PC-9 (cell line): ENCODE measurements around the gene ITPRIPL2. TPM values are rescaled to one million over a fixed set of nuclear protein-coding genes. Genes with fewer than 3 reads are reported as not detected.

Source experiments
- BruUV-seq: library from RNA; stranded (reverse); fragments of 400-500 nt; replicated peaks from 2 replicates; lab custom pipeline; 2021; lab: Mats Ljungman, UMichigan
- CTCF ChIA-PET: fragments of 300-600 bp; sonication (Branson Sonifier 250); formaldehyde crosslinking; loops from one replicate; lab custom pipeline; 2022; ENCODE audit warnings: antibody characterized with exemption; lab: Charles Lee
- POLR2A ChIA-PET: fragments of 300-600 bp; sonication (Branson Sonifier 250); formaldehyde crosslinking; loops from one replicate; lab custom pipeline; 2022; ENCODE audit warnings: antibody characterized with exemption; ENCODE audit not compliant: unreplicated experiment; lab: Charles Lee
- DNase-seq, 2 experiments: peaks; one replicate each; pipeline versions ENCODE4 v3.0.0 to v3.0.0-alpha.2; 2015 to 2022; ENCODE audit warnings: mixed read lengths in 1 of 2
- H2AFZ ChIP-seq: fragments of 200-600 bp; sonication (generic); 2 replicates; pipeline ENCODE4 v1.8.1; 2017; ENCODE audit warnings: antibody characterized with exemption
- H3F3A ChIP-seq: fragments of 200-600 bp; sonication (generic); 2 replicates; pipeline ENCODE4 v1.8.1; 2017; ENCODE audit warnings: antibody characterized with exemption, mild to moderate bottlenecking, low read depth; ENCODE audit not compliant: insufficient read depth
- H3K27ac ChIP-seq: fragments of 200-600 bp; sonication (generic); 2 replicates; pipeline ENCODE4 v1.6.1; 2016; ENCODE audit warnings: mixed run types
- H3K27me3 ChIP-seq: fragments of 200-600 bp; sonication (generic); 2 replicates; pipeline ENCODE4 v1.6.1; 2016; ENCODE audit warnings: low read depth, mixed run types; ENCODE audit not compliant: insufficient read depth
- H3K36me3 ChIP-seq: fragments of 200-600 bp; sonication (generic); 2 replicates; pipeline ENCODE4 v1.6.1; 2016; ENCODE audit warnings: low read depth, mixed run types
- H3K4me1 ChIP-seq: fragments of 200-600 bp; sonication (generic); replicated peaks from 2 replicates; pipeline ENCODE4 v1.6.1; 2016; ENCODE audit warnings: mixed run types; ENCODE audit not compliant: insufficient read depth
- H3K4me2 ChIP-seq: fragments of 200-600 bp; sonication (generic); 2 replicates; pipeline ENCODE4 v1.6.1; 2017; ENCODE audit warnings: mixed run types
- H3K4me3 ChIP-seq: fragments of 200-600 bp; sonication (generic); 2 replicates; pipeline ENCODE4 v1.6.1; 2016; ENCODE audit warnings: mixed run types
- H3K79me2 ChIP-seq: fragments of 200-600 bp; sonication (generic); 2 replicates; pipeline ENCODE4 v1.6.1; 2017; ENCODE audit warnings: low read depth, mixed run types
- H3K9me2 ChIP-seq: fragments of 200-600 bp; sonication (generic); 2 replicates; pipeline ENCODE4 v1.8.1; 2017; ENCODE audit warnings: mild to moderate bottlenecking; ENCODE audit not compliant: insufficient read depth
- H3K9me3 ChIP-seq: fragments of 200-600 bp; sonication (generic); 2 replicates; pipeline ENCODE4 v1.8.1; 2016; ENCODE audit warnings: low read depth; ENCODE audit not compliant: insufficient read depth
- H4K20me1 ChIP-seq: fragments of 200-600 bp; sonication (generic); 2 replicates; pipeline ENCODE4 v1.8.1; 2017; ENCODE audit not compliant: insufficient read depth
- EZH2 ChIP-seq: fragments of 200-600 bp; sonication (generic); IDR thresholded peaks from 2 replicates; pipeline ENCODE4 v1.8.0; 2017; ENCODE audit warnings: antibody characterized with exemption, low read depth
- intact Hi-C: fragments of 100-400 bp; cut with micrococcal nuclease; formaldehyde crosslinking; loops from one replicate; pipeline ENCODE4 v1.10.0; 2022; ENCODE audit not compliant: unreplicated experiment
- total RNA-seq: library from RNA; stranded (reverse); gene quantifications from 2 replicates; pipeline ENCODE4 v1.2.3, GENCODE V29; 2021
- TF ChIP-seq, protein P1 (sequence below): fragments of 200-600 bp; sonication (generic); conservative IDR thresholded peaks from 2 replicates; pipeline ENCODE4 v1.6.1; 2017; ENCODE audit warnings: mixed run types, antibody characterized with exemption, mild to moderate bottlenecking, moderate library complexity

The ITPRIPL2 gene
- total RNA-seq, 1 experiment from 2014 or later: 117 TPM

DNA sequence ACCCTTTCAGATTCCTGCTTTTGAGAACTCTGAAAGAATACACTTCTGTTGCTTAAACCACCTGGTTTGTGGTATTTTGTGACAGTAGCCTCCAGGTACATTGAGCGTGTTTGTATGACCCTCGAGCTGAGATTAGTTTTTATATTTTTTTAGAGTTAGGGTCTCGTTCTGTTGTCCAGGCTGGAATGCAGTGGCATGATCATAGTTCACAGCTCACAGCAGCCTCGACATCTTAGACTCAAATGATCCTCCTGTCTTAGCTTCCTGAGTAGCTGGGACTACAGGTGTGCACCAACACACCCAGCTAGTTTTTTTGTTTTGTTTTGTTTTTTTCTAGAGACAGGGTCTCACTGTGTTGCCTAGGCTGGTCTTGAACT is 4.5 kb upstream of the ITPRIPL2 start:
- POLR2A ChIA-PET: interaction anchor here (2.3 kb wide), 1 partner anchor 10 kb away, joined by 12 read pairs; no protein-coding TSS in a partner anchor
- TF ChIP-seq, protein P1, sequence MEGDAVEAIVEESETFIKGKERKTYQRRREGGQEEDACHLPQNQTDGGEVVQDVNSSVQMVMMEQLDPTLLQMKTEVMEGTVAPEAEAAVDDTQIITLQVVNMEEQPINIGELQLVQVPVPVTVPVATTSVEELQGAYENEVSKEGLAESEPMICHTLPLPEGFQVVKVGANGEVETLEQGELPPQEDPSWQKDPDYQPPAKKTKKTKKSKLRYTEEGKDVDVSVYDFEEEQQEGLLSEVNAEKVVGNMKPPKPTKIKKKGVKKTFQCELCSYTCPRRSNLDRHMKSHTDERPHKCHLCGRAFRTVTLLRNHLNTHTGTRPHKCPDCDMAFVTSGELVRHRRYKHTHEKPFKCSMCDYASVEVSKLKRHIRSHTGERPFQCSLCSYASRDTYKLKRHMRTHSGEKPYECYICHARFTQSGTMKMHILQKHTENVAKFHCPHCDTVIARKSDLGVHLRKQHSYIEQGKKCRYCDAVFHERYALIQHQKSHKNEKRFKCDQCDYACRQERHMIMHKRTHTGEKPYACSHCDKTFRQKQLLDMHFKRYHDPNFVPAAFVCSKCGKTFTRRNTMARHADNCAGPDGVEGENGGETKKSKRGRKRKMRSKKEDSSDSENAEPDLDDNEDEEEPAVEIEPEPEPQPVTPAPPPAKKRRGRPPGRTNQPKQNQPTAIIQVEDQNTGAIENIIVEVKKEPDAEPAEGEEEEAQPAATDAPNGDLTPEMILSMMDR: no peak
- no peak for TF ChIP-seq EZH2
- Histone ChIP-seq H3K4me1 (peaks cover 60% of the 10 kb centered on the region), H3K4me2 (no peak overlapping the region), H3K9me3 (no peaks in the 10 kb centered on the region), H3K4me3 (no peak overlapping the region), H3K27ac (peak overlapping the region; percentile 35; the same call in 1 of the 2 replicates), H4K20me1 (no peaks in the 10 kb centered on the region), H2AFZ (no peak overlapping the region), H3K27me3 (no peaks in the 10 kb centered on the region), H3F3A (peaks cover 45% of the 10 kb centered on the region), H3K36me3 (no peaks in the 10 kb centered on the region), H3K79me2 (peaks cover 34% of the 10 kb centered on the region), H3K9me2 (no peaks in the 10 kb centered on the region)
- CTCF ChIA-PET: no interaction called here
- intact Hi-C loops: no loop called here
- BruUV-seq: no TSS peak
- no peak for DNase-seq

DNA sequence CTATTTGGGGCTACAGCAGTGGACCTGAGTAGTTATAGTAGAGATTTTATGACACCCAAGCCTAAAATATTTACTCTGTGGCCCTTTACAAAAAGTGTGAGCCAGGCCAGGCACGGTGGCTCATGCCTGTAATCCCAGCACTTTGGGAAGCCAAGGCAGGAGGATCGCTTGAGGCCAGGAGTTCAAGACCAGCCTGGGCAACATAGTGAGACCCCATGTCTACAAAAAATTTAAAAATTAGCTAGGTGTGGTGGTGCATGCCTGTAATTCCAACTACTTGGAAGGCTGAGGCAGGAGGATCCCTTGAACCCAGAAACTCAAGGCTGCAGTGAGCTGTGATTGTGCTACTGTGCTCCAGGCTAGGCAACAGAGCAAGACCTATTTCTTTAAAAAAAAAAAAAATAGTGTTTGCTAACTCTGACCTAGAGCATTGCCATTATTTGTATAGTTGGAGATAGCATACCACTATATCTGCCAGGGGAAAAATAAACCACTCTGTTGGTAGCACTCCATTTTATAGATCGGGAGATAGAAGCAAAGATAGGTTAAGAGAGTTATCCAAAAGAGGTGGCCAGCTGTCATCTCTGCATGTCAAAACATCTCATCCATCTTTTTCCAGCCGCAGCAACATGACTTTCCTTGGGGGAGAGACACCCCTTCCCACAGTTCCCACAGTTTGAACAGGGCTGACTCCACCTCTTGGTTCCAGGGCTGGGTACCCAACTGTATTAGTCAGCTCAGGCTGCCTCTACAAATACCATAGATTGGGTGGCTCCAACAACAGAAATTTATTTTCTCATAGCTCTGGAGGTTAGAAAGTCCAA is 3.0 kb upstream of the ITPRIPL2 start:
- Histone ChIP-seq H3K27ac (peak overlapping the region; percentile 29), H3K4me1 (peaks cover 64% of the 10 kb centered on the region)
- TF ChIP-seq, protein P1: no peak
- TF ChIP-seq EZH2: no peak

GRCh38 chr16:19112099-19112407 is 1.7 kb upstream of the ITPRIPL2 start:
- POLR2A ChIA-PET: interaction anchor here (0.6 to 1.8 kb wide), 4 partner anchors 17 to 282 kb away, joined by 3 to 61 read pairs (median 4); no protein-coding TSS in a partner anchor
- Histone ChIP-seq H3K4me2 (peak overlapping the region; percentile 90), H3K9me2 (no peaks in the 10 kb centered on the region), H3K27ac (peak overlapping the region; percentile 96), H3K79me2 (peaks cover 61% of the 10 kb centered on the region), H3K4me1 (peaks cover 66% of the 10 kb centered on the region), H3F3A (peaks cover 47% of the 10 kb centered on the region), H3K4me3 (peak overlapping the region; percentile 85; the same call in 1 of the 2 replicates), H3K36me3 (peaks cover 18% of the 10 kb centered on the region), H2AFZ (no peak overlapping the region), H3K9me3 (no peaks in the 10 kb centered on the region), H4K20me1 (peaks cover 16% of the 10 kb centered on the region), H3K27me3 (no peaks in the 10 kb centered on the region)
- no peak for DNase-seq
- intact Hi-C loops: loop anchor here (10.0 kb wide), 1 partner anchor 393 kb away; no protein-coding TSS in a partner anchor
- TF ChIP-seq, protein P1: no peak
- TF ChIP-seq EZH2: no peak
- CTCF ChIA-PET: interaction anchor here (1.7 kb wide), 1 partner anchor 26 kb away, joined by 5 read pairs; no protein-coding TSS in a partner anchor
- BruUV-seq: no TSS peak

More for the DNA sequence above, 3.0 kb upstream of the ITPRIPL2 start:
- Histone ChIP-seq H2AFZ (no peak overlapping the region), H3K4me2 (peak overlapping the region; percentile 90), H3K4me3 (no peak overlapping the region), H3K9me2 (no peaks in the 10 kb centered on the region), H4K20me1 (peaks cover 8% of the 10 kb centered on the region), H3K27me3 (no peaks in the 10 kb centered on the region), H3K36me3 (peaks cover 9% of the 10 kb centered on the region), H3F3A (peaks cover 47% of the 10 kb centered on the region), H3K9me3 (no peaks in the 10 kb centered on the region), H3K79me2 (peaks cover 48% of the 10 kb centered on the region)
- intact Hi-C loops: loop anchor here (10.0 kb wide), 1 partner anchor 394 kb away; no protein-coding TSS in a partner anchor
- CTCF ChIA-PET: interaction anchor here (0.7 to 0.8 kb wide), 3 partner anchors 9 to 429 kb away, joined by 3 to 23 read pairs (median 4); no protein-coding TSS in a partner anchor
- BruUV-seq: no TSS peak
- POLR2A ChIA-PET: interaction anchor here (0.5 to 0.8 kb wide), 4 partner anchors 8 to 283 kb away, joined by 3 to 5 read pairs (median 4); no protein-coding TSS in a partner anchor
- DNase-seq: no peak
